Measurements from ENCODE around the gene USF3. TPM values are rescaled to one million over a fixed set of nuclear protein-coding genes. Genes with fewer than 3 reads are reported as not detected.

USF3 gene
- polyA plus RNA-seq, 1 experiment = 5.7 TPM

GRCh38 chr3:113659996-113660395 lies 36.4 kb downstream of the USF3 start:
- ChIA-PET CTCF (no interaction called here), POLR2A (no interaction called here)
- H3K27me3 ChIP-seq (ENCODE audit: control insufficient read depth, insufficient read depth, low read length) = no peaks in the 10 kb centered on the region
- no peak overlapping the region for H3K4me3 ChIP-seq (ENCODE audit: low read depth, low read length)
- peaks cover 5% of the 10 kb centered on the region for H3K36me3 ChIP-seq (ENCODE audit: control insufficient read depth, insufficient read depth, low read length)
- no peak for DNase-seq (ENCODE audit: low read depth)
- TF ChIP-seq CTCF (IDR thresholded peaks at IDR 0.05; ENCODE audit: insufficient read depth, low read depth, low read length) = no peak

GRCh38 chr3:113659101-113659541 lies 37.3 kb downstream of the USF3 start:
- H3K27me3 ChIP-seq (ENCODE audit: control insufficient read depth, insufficient read depth, low read length) = no peaks in the 10 kb centered on the region
- DNase-seq (ENCODE audit: low read depth) = no peak
- no peak overlapping the region for H3K4me3 ChIP-seq (ENCODE audit: low read depth, low read length)
- ChIA-PET CTCF (interaction anchor here (0.8 kb wide), 1 partner anchor 9 kb away, joined by 3 read pairs; no protein-coding TSS in a partner anchor), POLR2A (no interaction called here)
- H3K36me3 ChIP-seq (ENCODE audit: control insufficient read depth, insufficient read depth, low read length) = peaks cover 5% of the 10 kb centered on the region
- no peak for TF ChIP-seq CTCF (IDR thresholded peaks at IDR 0.05; ENCODE audit: insufficient read depth, low read depth, low read length)

GRCh38 chr3:113658107-113658506 lies 38.3 kb downstream of the USF3 start:
- CTCF ChIA-PET = no interaction called here
- DNase-seq (ENCODE audit: low read depth) = no peak
- H3K4me3 ChIP-seq (ENCODE audit: low read depth, low read length) = no peak overlapping the region
- POLR2A ChIA-PET = interaction anchor here (0.6 kb wide), 1 partner anchor 607 kb away, joined by 3 read pairs; no protein-coding TSS in a partner anchor
- no peak for TF ChIP-seq CTCF (IDR thresholded peaks at IDR 0.05; ENCODE audit: insufficient read depth, low read depth, low read length)
- peaks cover 5% of the 10 kb centered on the region for H3K36me3 ChIP-seq (ENCODE audit: control insufficient read depth, insufficient read depth, low read length)
- no peaks in the 10 kb centered on the region for H3K27me3 ChIP-seq (ENCODE audit: control insufficient read depth, insufficient read depth, low read length)

- Histone ChIP-seq H3K4me3 (ENCODE audit: low read depth, low read length) (no peak overlapping the region), H3K36me3 (ENCODE audit: control insufficient read depth, insufficient read depth, low read length) (peaks cover 1% of the 10 kb centered on the region; the same call in 1 of the 2 replicates), H3K27me3 (ENCODE audit: control insufficient read depth, insufficient read depth, low read length) (no peaks in the 10 kb centered on the region)
- TF ChIP-seq CTCF (IDR thresholded peaks at IDR 0.05; ENCODE audit: insufficient read depth, low read depth, low read length) = no peak
- ChIA-PET CTCF (no interaction called here), POLR2A (no interaction called here)
- no peak for DNase-seq (ENCODE audit: low read depth)
These were observed 41.6 kb downstream of the USF3 start for GRCh38 chr3:113654851-113655250.

GRCh38 chr3:113654310-113654709 lies 42.1 kb downstream of the USF3 start:
- H3K27me3 ChIP-seq (ENCODE audit: control insufficient read depth, insufficient read depth, low read length) = no peaks in the 10 kb centered on the region
- ChIA-PET POLR2A (no interaction called here), CTCF (no interaction called here)
- no peak for DNase-seq (ENCODE audit: low read depth)
- TF ChIP-seq CTCF (IDR thresholded peaks at IDR 0.05; ENCODE audit: insufficient read depth, low read depth, low read length) = no peak
- H3K4me3 ChIP-seq (ENCODE audit: low read depth, low read length) = no peak overlapping the region
- H3K36me3 ChIP-seq (ENCODE audit: control insufficient read depth, insufficient read depth, low read length) = peaks cover 1% of the 10 kb centered on the region; the same call in 1 of the 2 replicates

All from BJ (cell line).